ENCODE data around the gene P2RX3. TPM values are rescaled to one million over a fixed set of nuclear protein-coding genes. Genes with fewer than 3 reads are reported as not detected.
A peak's percentile ranks its signal among the peaks of the same experiment; 100 is the strongest.

Gene P2RX3
- total and polyA plus RNA-seq, 2 donors from 2014 or later, result not detected

- peak; percentile 76 for TF ChIP-seq CTCF (IDR thresholded peaks at IDR 0.05; ENCODE audit: borderline replicate concordance, extremely low read depth, insufficient read depth)
- intact Hi-C loops (cut with DNase I), result no loop called here
- FAIRE-seq, result no peak
- no peak overlapping the region for H3K4me3 ChIP-seq (ENCODE audit: low read length in 3 of 3)
- no peaks in the 10 kb centered on the region for H3K4me1 ChIP-seq (ENCODE audit: control insufficient read depth in 2 of 3, insufficient read depth in 2 of 3, low read depth in 1 of 3, low read length in 3 of 3)
- H3K9ac ChIP-seq (ENCODE audit: low read length in 3 of 3), result no peak overlapping the region
- H3K27me3 ChIP-seq (ENCODE audit: control insufficient read depth, insufficient read depth, low read length), result no peaks in the 10 kb centered on the region
- H3K36me3 ChIP-seq (ENCODE audit: control insufficient read depth in 2 of 3, insufficient read depth in 3 of 3, low read length in 3 of 3), result no peaks in the 10 kb centered on the region
- no peak overlapping the region for H3K27ac ChIP-seq (ENCODE audit: low read depth in 2 of 2, low read length in 2 of 2)
- peak in 4 of 5 donors; percentile 66 to 83 (median 78) for DNase-seq
- H3K9me3 ChIP-seq (ENCODE audit: control insufficient read depth in 2 of 3, insufficient read depth in 1 of 3, low read length in 3 of 3), result no peaks in the 10 kb centered on the region
Observed at GRCh38 chr11:57345555-57346211, 7.5 kb downstream of the P2RX3 start.

GRCh38 chr11:57347336-57347735, 9.2 kb downstream of the P2RX3 start:
- no peaks in the 10 kb centered on the region for H3K9me3 ChIP-seq (ENCODE audit: control insufficient read depth in 2 of 3, insufficient read depth in 1 of 3, low read length in 3 of 3)
- no peak for FAIRE-seq
- no peak for TF ChIP-seq CTCF (IDR thresholded peaks at IDR 0.05; ENCODE audit: borderline replicate concordance, extremely low read depth, insufficient read depth)
- H3K9ac ChIP-seq (ENCODE audit: low read length in 3 of 3), result no peak overlapping the region
- intact Hi-C loops (cut with DNase I), result no loop called here
- H3K27ac ChIP-seq (ENCODE audit: low read depth in 2 of 2, low read length in 2 of 2), result no peak overlapping the region
- no peak overlapping the region for H3K4me3 ChIP-seq (ENCODE audit: low read length in 3 of 3)
- no peaks in the 10 kb centered on the region for H3K36me3 ChIP-seq (ENCODE audit: control insufficient read depth in 2 of 3, insufficient read depth in 3 of 3, low read length in 3 of 3)
- H3K4me1 ChIP-seq (ENCODE audit: control insufficient read depth in 2 of 3, insufficient read depth in 2 of 3, low read depth in 1 of 3, low read length in 3 of 3), result no peaks in the 10 kb centered on the region
- DNase-seq, result no peak
- no peaks in the 10 kb centered on the region for H3K27me3 ChIP-seq (ENCODE audit: control insufficient read depth, insufficient read depth, low read length)

GRCh38 chr11:57348052-57348451, 9.9 kb downstream of the P2RX3 start:
- Histone ChIP-seq H3K9me3 (ENCODE audit: control insufficient read depth in 2 of 3, insufficient read depth in 1 of 3, low read length in 3 of 3) (no peaks in the 10 kb centered on the region), H3K4me1 (ENCODE audit: control insufficient read depth in 2 of 3, insufficient read depth in 2 of 3, low read depth in 1 of 3, low read length in 3 of 3) (no peaks in the 10 kb centered on the region), H3K27me3 (ENCODE audit: control insufficient read depth, insufficient read depth, low read length) (no peaks in the 10 kb centered on the region), H3K36me3 (ENCODE audit: control insufficient read depth in 2 of 3, insufficient read depth in 3 of 3, low read length in 3 of 3) (no peaks in the 10 kb centered on the region), H3K4me3 (ENCODE audit: low read length in 3 of 3) (no peak overlapping the region), H3K27ac (ENCODE audit: low read depth in 2 of 2, low read length in 2 of 2) (no peak overlapping the region), H3K9ac (ENCODE audit: low read length in 3 of 3) (no peak overlapping the region)
- intact Hi-C loops (cut with DNase I), result no loop called here
- no peak for DNase-seq
- no peak for FAIRE-seq
- TF ChIP-seq CTCF (IDR thresholded peaks at IDR 0.05; ENCODE audit: borderline replicate concordance, extremely low read depth, insufficient read depth), result no peak

Measured in kidney (tissue), 14 donors.